Measurements from ENCODE around the gene NRAP. TPM values are rescaled to one million over a fixed set of nuclear protein-coding genes. Genes with fewer than 3 reads are reported as not detected.

Gene NRAP
- total RNA-seq, 4 donors from 2014 or later = 0.08 to 0.31 TPM; not detected in 2

- Histone ChIP-seq H3K36me3 (peaks cover 35% of the 10 kb centered on the region), H3K27ac (no peak overlapping the region), H3K4me3 (no peak overlapping the region), H3K27me3 (no peaks in the 10 kb centered on the region), H3K4me1 (no peaks in the 10 kb centered on the region), H3K9me3 (peaks cover 16% of the 10 kb centered on the region)
- DNase-seq (ENCODE audit: low spot score in 2 of 2) = no peak
- 100% methylated on average over 3 of the region's 3 CpGs for WGBS
- TF ChIP-seq POLR2A (IDR thresholded peaks at IDR 0.05) = no peak
- TF ChIP-seq EP300 (IDR thresholded peaks at IDR 0.05) = no peak
- no peak for TF ChIP-seq POLR2AphosphoS5 (IDR thresholded peaks at IDR 0.05)
- TF ChIP-seq CTCF (IDR thresholded peaks at IDR 0.05) = no peak
Measured at GRCh38 chr10:113697595-113697994, 33.8 kb upstream of the NRAP start.

DNA sequence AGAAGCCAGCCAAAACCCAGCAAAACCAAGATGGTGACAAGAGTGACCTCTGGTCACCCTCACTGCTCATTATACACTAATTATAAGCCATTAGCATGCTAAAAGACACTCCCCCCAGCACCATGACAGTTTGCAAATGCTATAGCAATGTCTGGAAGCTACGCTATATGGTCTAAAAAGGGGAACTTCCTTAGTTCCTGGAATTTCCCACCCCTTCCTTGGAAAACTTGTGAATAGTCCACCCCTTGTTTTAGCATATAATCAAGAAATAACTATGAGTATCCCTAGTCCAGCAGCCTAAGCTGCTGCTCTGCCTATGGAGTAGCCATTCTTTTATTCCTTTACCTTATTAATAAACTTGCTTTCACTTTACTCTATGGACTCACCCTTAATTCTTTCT is 31.9 kb upstream of the NRAP start:
- Histone ChIP-seq H3K36me3 (peaks cover 38% of the 10 kb centered on the region), H3K9me3 (peaks cover 16% of the 10 kb centered on the region), H3K27ac (no peak overlapping the region), H3K27me3 (no peaks in the 10 kb centered on the region), H3K4me3 (no peak overlapping the region), H3K4me1 (no peaks in the 10 kb centered on the region)
- no peak for DNase-seq (ENCODE audit: low spot score in 2 of 2)
- TF ChIP-seq EP300 (IDR thresholded peaks at IDR 0.05) = no peak
- no peak for TF ChIP-seq CTCF (IDR thresholded peaks at IDR 0.05)
- no peak for TF ChIP-seq POLR2AphosphoS5 (IDR thresholded peaks at IDR 0.05)
- TF ChIP-seq POLR2A (IDR thresholded peaks at IDR 0.05) = no peak
- WGBS = 95% methylated on average over 1 of the region's 1 CpG

- no peak for DNase-seq (ENCODE audit: low spot score in 2 of 2)
- Histone ChIP-seq H3K36me3 (peaks cover 28% of the 10 kb centered on the region), H3K27me3 (no peaks in the 10 kb centered on the region), H3K9me3 (peaks cover 16% of the 10 kb centered on the region), H3K4me1 (no peaks in the 10 kb centered on the region), H3K27ac (no peak overlapping the region), H3K4me3 (no peak overlapping the region)
- 97% methylated on average over 2 of the region's 2 CpGs for WGBS
- TF ChIP-seq POLR2AphosphoS5 (IDR thresholded peaks at IDR 0.05) (no peak), EP300 (IDR thresholded peaks at IDR 0.05) (no peak), POLR2A (IDR thresholded peaks at IDR 0.05) (no peak), CTCF (IDR thresholded peaks at IDR 0.05) (no peak)
Measured at GRCh38 chr10:113693348-113693747, 29.5 kb upstream of the NRAP start.

GRCh38 chr10:113692271-113692670 is 28.4 kb upstream of the NRAP start:
- peaks cover 18% of the 10 kb centered on the region for H3K36me3 ChIP-seq
- no peaks in the 10 kb centered on the region for H3K4me1 ChIP-seq
- DNase-seq (ENCODE audit: low spot score in 2 of 2) = no peak
- WGBS = 98% methylated on average over 5 of the region's 6 CpGs
- no peak overlapping the region for H3K27ac ChIP-seq
- no peaks in the 10 kb centered on the region for H3K27me3 ChIP-seq
- no peak overlapping the region for H3K4me3 ChIP-seq
- no peak for TF ChIP-seq CTCF (IDR thresholded peaks at IDR 0.05)
- TF ChIP-seq EP300 (IDR thresholded peaks at IDR 0.05) = no peak
- no peak for TF ChIP-seq POLR2A (IDR thresholded peaks at IDR 0.05)
- TF ChIP-seq POLR2AphosphoS5 (IDR thresholded peaks at IDR 0.05) = no peak
- peaks cover 16% of the 10 kb centered on the region for H3K9me3 ChIP-seq

- no peaks in the 10 kb centered on the region for H3K4me1 ChIP-seq
- peaks cover 18% of the 10 kb centered on the region for H3K36me3 ChIP-seq
- no peaks in the 10 kb centered on the region for H3K27me3 ChIP-seq
- H3K4me3 ChIP-seq = no peak overlapping the region
- no CpG with 5 or more reads among the region's 2 CpGs for WGBS
- DNase-seq (ENCODE audit: low spot score in 2 of 2) = no peak
- TF ChIP-seq EP300 (IDR thresholded peaks at IDR 0.05) = no peak
- no peak for TF ChIP-seq POLR2AphosphoS5 (IDR thresholded peaks at IDR 0.05)
- no peak for TF ChIP-seq CTCF (IDR thresholded peaks at IDR 0.05)
- TF ChIP-seq POLR2A (IDR thresholded peaks at IDR 0.05) = no peak
- H3K9me3 ChIP-seq = peaks cover 16% of the 10 kb centered on the region
- no peak overlapping the region for H3K27ac ChIP-seq
Measured at GRCh38 chr10:113691381-113691780, 27.5 kb upstream of the NRAP start.

All from suprapubic skin (tissue), 4 donors.